GM23338 (cell line): ENCODE results near the gene TANC2. TPM values are rescaled to one million over a fixed set of nuclear protein-coding genes. Genes with fewer than 3 reads are reported as not detected.

ENCODE experiments used
- ATAC-seq: fragments of 200-7000 bp; cut with Tn5 transposase; 3 replicates; pipeline ENCODE4 v1.9.1; 2020
- DNase-seq: peaks from one replicate; pipeline ENCODE4 v3.0.0-alpha.2; 2015; ENCODE audit warnings: low spot score
- H2AFZ ChIP-seq: fragments of 200-600 bp; sonication (generic); 2 replicates; pipeline ENCODE4 v1.8.0; 2016; ENCODE audit warnings: antibody characterized with exemption, mild to moderate bottlenecking, moderate library complexity
- H3F3A ChIP-seq: fragments of 200-600 bp; sonication (generic); replicated peaks from 2 replicates; pipeline ENCODE4 v1.8.0; 2017; ENCODE audit warnings: antibody characterized with exemption, mixed run types, low read depth
- H3K27ac ChIP-seq: fragments of 200-600 bp; sonication (generic); 2 replicates; pipeline ENCODE4 v1.6.1; 2016; ENCODE audit warnings: low read depth
- H3K27me3 ChIP-seq: fragments of 200-600 bp; sonication (generic); 2 replicates; pipeline ENCODE4 v1.8.0; 2016; ENCODE audit warnings: mild to moderate bottlenecking, mixed run types, moderate library complexity; ENCODE audit not compliant: insufficient read depth
- H3K36me3 ChIP-seq: fragments of 200-600 bp; sonication (generic); 2 replicates; pipeline ENCODE4 v1.8.0; 2016; ENCODE audit warnings: mild to moderate bottlenecking; ENCODE audit not compliant: insufficient read depth
- H3K4me1 ChIP-seq: fragments of 200-600 bp; sonication (generic); 2 replicates; pipeline ENCODE4 v1.8.0; 2016; ENCODE audit warnings: mild to moderate bottlenecking, moderate library complexity; ENCODE audit not compliant: insufficient read depth
- H3K4me2 ChIP-seq: fragments of 200-600 bp; sonication (generic); 2 replicates; pipeline ENCODE4 v1.7.1; 2017; ENCODE audit warnings: mixed run types
- H3K4me3 ChIP-seq: fragments of 200-600 bp; sonication (generic); 2 replicates; pipeline ENCODE4 v1.6.1; 2016; ENCODE audit warnings: mixed run types
- H3K79me2 ChIP-seq: fragments of 200-600 bp; sonication (generic); replicated peaks from 2 replicates; pipeline ENCODE4 v1.8.0; 2017; ENCODE audit warnings: mild to moderate bottlenecking; ENCODE audit not compliant: insufficient read depth
- H3K9me2 ChIP-seq: fragments of 200-600 bp; sonication (generic); 2 replicates; pipeline ENCODE4 v1.8.0; 2017; ENCODE audit not compliant: insufficient read depth
- H4K20me1 ChIP-seq: fragments of 200-600 bp; sonication (generic); replicated peaks from 2 replicates; pipeline ENCODE4 v1.8.0; 2017; ENCODE audit warnings: mild to moderate bottlenecking; ENCODE audit not compliant: insufficient read depth
- H3K27ac Mint-ChIP-seq: 2 replicates; pipeline ENCODE4 v1.8.0; 2020; ENCODE audit warnings: inconsistent platforms, mild to moderate bottlenecking, moderate library complexity, mixed read lengths
- H3K27me3 Mint-ChIP-seq: 3 replicates; pipeline ENCODE4 v1.8.0; 2022; ENCODE audit warnings: low read depth, mild to moderate bottlenecking, moderate library complexity, mixed read lengths, inconsistent platforms; ENCODE audit not compliant: insufficient read depth, poor library complexity
- H3K36me3 Mint-ChIP-seq: 3 replicates; pipeline ENCODE4 v1.8.0; 2021; ENCODE audit warnings: low read depth, mild to moderate bottlenecking, inconsistent platforms, moderate library complexity, mixed read lengths
- H3K4me1 Mint-ChIP-seq: 3 replicates; pipeline ENCODE4 v1.8.0; 2020; ENCODE audit warnings: mild to moderate bottlenecking, inconsistent platforms, mixed read lengths
- H3K4me3 Mint-ChIP-seq: 3 replicates; pipeline ENCODE4 v1.8.0; 2021; ENCODE audit warnings: moderate library complexity, mild to moderate bottlenecking, inconsistent platforms, mixed read lengths
- H3K9me3 Mint-ChIP-seq: 3 replicates; pipeline ENCODE4 v1.8.0; 2020; ENCODE audit warnings: moderate library complexity, mild to moderate bottlenecking, inconsistent platforms, mixed read lengths
- CREB1 ChIP-seq: fragments of 250-450 bp; sonication (Bioruptor Pico); IDR thresholded peaks from 2 replicates; pipeline ENCODE4 v1.5.0; 2020; ENCODE audit warnings: low read depth, mild to moderate bottlenecking, moderate library complexity
- EZH2 ChIP-seq: fragments of 200-600 bp; sonication (generic); IDR thresholded peaks from one replicate; pipeline ENCODE4 v1.8.0; 2017; ENCODE audit warnings: antibody characterized with exemption, mild to moderate bottlenecking, low read depth; ENCODE audit not compliant: unreplicated experiment
- EZH2phosphoT487 ChIP-seq: fragments of 200-600 bp; sonication (generic); IDR thresholded peaks from one replicate; pipeline ENCODE4 v1.8.1; 2018; ENCODE audit warnings: antibody characterized with exemption; ENCODE audit not compliant: unreplicated experiment
- JUNB ChIP-seq: IDR thresholded peaks from one replicate; pipeline ENCODE4 v1.6.1; 2016; ENCODE audit warnings: antibody characterized with exemption; ENCODE audit not compliant: unreplicated experiment
- NANOG ChIP-seq: IDR thresholded peaks from 2 replicates; pipeline ENCODE4 v1.6.1; 2016; ENCODE audit warnings: antibody characterized with exemption, borderline replicate concordance
- POLR2AphosphoS5 ChIP-seq: IDR thresholded peaks from 2 replicates; pipeline ENCODE4 v1.6.1; 2016; ENCODE audit warnings: antibody characterized with exemption, low read depth
- STAT1 ChIP-seq: IDR thresholded peaks from one replicate; pipeline ENCODE4 v1.6.1; 2016; ENCODE audit warnings: antibody characterized with exemption; ENCODE audit not compliant: unreplicated experiment
- ZNF114 ChIP-seq: fragments of 250-450 bp; sonication (Bioruptor Pico); IDR thresholded peaks from 2 replicates; pipeline ENCODE4 v1.5.0; 2020; ENCODE audit warnings: mild to moderate bottlenecking, moderate library complexity
- ZNF331 ChIP-seq: fragments of 250-450 bp; sonication (Bioruptor Pico); IDR thresholded peaks from 2 replicates; pipeline ENCODE4 v1.5.0; 2020; ENCODE audit warnings: low read depth, mild to moderate bottlenecking, moderate library complexity
- polyA plus RNA-seq: library from polyadenylated mRNA; unstranded; fragments of >200 nt; fragmentation: Nextera tagmentation; extraction: Ambion mirVana; gene quantifications from 2 replicates; pipeline ENCODE4 v1.2.1, GENCODE V29; 2016
- total RNA-seq: library from RNA; depleted of rRNA; stranded (reverse); fragments of >200 nt; shearing (Covaris generic); gene quantifications from 2 replicates; pipeline ENCODE4 v1.2.3, GENCODE V29; 2014
- TF ChIP-seq, protein P1 (sequence below): IDR thresholded peaks from 2 replicates; pipeline ENCODE4 v1.6.1; 2016; ENCODE audit warnings: antibody characterized with exemption
- TF ChIP-seq, protein P2 (sequence below): fragments of 250-450 bp; sonication (Bioruptor Pico); IDR thresholded peaks from 2 replicates; pipeline ENCODE4 v1.5.0; 2020; ENCODE audit warnings: mild to moderate bottlenecking, moderate library complexity
- TF ChIP-seq, protein P3 (sequence below): IDR thresholded peaks from one replicate; pipeline ENCODE4 v1.6.1; 2018; ENCODE audit warnings: antibody characterized with exemption; ENCODE audit not compliant: unreplicated experiment
- TF ChIP-seq, protein P4 (sequence below), 2 experiments: fragments of 200-600 bp in 1 of 2; sonication (generic) in 1 of 2; conservative IDR thresholded peaks; 2 replicates each; pipeline versions ENCODE4 v1.5.1 to v1.6.1; 2016 to 2017; ENCODE audit warnings: antibody characterized with exemption in 2 of 2, low read depth in 2 of 2, mild to moderate bottlenecking in 2 of 2, moderate library complexity in 1 of 2

TANC2 gene
- total and polyA plus RNA-seq, 2 experiments from 2014 or later: 1.7 to 5.9 TPM

DNA sequence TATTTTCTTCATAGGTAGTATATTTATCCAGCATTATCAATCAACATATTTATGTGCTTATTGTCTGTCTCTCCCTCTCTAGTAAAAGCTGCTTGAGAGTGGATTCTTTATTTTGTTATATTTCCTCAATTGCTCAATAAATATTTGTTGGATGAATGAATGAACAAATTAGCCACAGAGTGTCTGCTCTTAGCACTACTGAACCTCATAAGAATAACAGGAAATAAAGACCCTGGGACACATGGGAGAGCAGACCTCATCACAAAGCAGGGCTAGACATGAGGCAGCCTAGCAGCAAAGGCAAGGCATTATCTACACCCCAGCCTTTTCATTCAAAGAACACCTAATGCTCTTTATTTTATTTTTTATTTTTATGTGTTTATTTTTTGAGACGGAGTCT lies 34.9 kb upstream of the TANC2 start:
- Histone ChIP-seq H3K4me2 (no peak overlapping the region), H3K79me2 (no peaks in the 10 kb centered on the region), H4K20me1 (no peaks in the 10 kb centered on the region), H3K36me3 (no peaks in the 10 kb centered on the region), H3F3A (no peaks in the 10 kb centered on the region), H3K27me3 (no peaks in the 10 kb centered on the region), H2AFZ (no peak overlapping the region), H3K9me2 (no peaks in the 10 kb centered on the region), H3K4me1 (no peaks in the 10 kb centered on the region), H3K4me3 (no peak overlapping the region), H3K27ac (no peak overlapping the region)
- ATAC-seq (no peak), DNase-seq (no peak)
- Mint-ChIP-seq H3K4me3 (no peak overlapping the region), H3K9me3 (no peaks in the 10 kb centered on the region), H3K36me3 (no peaks in the 10 kb centered on the region), H3K27me3 (peaks cover 4% of the 10 kb centered on the region), H3K4me1 (peaks cover 5% of the 10 kb centered on the region; the same call in 1 of the 3 replicates), H3K27ac (no peak overlapping the region)
- TF ChIP-seq, protein P1, sequence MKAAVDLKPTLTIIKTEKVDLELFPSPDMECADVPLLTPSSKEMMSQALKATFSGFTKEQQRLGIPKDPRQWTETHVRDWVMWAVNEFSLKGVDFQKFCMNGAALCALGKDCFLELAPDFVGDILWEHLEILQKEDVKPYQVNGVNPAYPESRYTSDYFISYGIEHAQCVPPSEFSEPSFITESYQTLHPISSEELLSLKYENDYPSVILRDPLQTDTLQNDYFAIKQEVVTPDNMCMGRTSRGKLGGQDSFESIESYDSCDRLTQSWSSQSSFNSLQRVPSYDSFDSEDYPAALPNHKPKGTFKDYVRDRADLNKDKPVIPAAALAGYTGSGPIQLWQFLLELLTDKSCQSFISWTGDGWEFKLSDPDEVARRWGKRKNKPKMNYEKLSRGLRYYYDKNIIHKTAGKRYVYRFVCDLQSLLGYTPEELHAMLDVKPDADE: no peak
- TF ChIP-seq ZNF114 (CRISPR knock-in tag) (no peak), STAT1 (no peak), EZH2 (no peak), NANOG (no peak), CREB1 (CRISPR knock-in tag) (no peak), EZH2phosphoT487 (no peak), ZNF331 (no peak), POLR2AphosphoS5 (no peak), JUNB (no peak)
- TF ChIP-seq, protein P2, sequence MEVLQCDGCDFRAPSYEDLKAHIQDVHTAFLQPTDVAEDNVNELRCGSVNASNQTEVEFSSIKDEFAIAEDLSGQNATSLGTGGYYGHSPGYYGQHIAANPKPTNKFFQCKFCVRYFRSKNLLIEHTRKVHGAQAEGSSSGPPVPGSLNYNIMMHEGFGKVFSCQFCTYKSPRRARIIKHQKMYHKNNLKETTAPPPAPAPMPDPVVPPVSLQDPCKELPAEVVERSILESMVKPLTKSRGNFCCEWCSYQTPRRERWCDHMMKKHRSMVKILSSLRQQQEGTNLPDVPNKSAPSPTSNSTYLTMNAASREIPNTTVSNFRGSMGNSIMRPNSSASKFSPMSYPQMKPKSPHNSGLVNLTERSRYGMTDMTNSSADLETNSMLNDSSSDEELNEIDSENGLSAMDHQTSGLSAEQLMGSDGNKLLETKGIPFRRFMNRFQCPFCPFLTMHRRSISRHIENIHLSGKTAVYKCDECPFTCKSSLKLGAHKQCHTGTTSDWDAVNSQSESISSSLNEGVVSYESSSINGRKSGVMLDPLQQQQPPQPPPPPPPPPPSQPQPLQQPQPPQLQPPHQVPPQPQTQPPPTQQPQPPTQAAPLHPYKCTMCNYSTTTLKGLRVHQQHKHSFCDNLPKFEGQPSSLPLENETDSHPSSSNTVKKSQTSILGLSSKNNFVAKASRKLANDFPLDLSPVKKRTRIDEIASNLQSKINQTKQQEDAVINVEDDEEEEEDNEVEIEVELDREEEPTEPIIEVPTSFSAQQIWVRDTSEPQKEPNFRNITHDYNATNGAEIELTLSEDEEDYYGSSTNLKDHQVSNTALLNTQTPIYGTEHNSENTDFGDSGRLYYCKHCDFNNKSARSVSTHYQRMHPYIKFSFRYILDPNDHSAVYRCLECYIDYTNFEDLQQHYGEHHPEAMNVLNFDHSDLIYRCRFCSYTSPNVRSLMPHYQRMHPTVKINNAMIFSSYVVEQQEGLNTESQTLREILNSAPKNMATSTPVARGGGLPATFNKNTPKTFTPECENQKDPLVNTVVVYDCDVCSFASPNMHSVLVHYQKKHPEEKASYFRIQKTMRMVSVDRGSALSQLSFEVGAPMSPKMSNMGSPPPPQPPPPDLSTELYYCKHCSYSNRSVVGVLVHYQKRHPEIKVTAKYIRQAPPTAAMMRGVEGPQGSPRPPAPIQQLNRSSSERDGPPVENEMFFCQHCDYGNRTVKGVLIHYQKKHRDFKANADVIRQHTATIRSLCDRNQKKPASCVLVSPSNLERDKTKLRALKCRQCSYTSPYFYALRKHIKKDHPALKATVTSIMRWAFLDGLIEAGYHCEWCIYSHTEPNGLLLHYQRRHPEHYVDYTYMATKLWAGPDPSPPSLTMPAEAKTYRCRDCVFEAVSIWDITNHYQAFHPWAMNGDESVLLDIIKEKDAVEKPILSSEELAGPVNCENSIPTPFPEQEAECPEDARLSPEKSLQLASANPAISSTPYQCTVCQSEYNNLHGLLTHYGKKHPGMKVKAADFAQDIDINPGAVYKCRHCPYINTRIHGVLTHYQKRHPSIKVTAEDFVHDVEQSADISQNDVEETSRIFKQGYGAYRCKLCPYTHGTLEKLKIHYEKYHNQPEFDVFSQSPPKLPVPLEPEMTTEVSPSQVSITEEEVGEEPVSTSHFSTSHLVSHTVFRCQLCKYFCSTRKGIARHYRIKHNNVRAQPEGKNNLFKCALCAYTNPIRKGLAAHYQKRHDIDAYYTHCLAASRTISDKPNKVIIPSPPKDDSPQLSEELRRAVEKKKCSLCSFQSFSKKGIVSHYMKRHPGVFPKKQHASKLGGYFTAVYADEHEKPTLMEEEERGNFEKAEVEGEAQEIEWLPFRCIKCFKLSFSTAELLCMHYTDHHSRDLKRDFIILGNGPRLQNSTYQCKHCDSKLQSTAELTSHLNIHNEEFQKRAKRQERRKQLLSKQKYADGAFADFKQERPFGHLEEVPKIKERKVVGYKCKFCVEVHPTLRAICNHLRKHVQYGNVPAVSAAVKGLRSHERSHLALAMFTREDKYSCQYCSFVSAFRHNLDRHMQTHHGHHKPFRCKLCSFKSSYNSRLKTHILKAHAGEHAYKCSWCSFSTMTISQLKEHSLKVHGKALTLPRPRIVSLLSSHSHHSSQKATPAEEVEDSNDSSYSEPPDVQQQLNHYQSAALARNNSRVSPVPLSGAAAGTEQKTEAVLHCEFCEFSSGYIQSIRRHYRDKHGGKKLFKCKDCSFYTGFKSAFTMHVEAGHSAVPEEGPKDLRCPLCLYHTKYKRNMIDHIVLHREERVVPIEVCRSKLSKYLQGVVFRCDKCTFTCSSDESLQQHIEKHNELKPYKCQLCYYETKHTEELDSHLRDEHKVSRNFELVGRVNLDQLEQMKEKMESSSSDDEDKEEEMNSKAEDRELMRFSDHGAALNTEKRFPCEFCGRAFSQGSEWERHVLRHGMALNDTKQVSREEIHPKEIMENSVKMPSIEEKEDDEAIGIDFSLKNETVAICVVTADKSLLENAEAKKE (CRISPR knock-in tag): no peak
- TF ChIP-seq, protein P3, sequence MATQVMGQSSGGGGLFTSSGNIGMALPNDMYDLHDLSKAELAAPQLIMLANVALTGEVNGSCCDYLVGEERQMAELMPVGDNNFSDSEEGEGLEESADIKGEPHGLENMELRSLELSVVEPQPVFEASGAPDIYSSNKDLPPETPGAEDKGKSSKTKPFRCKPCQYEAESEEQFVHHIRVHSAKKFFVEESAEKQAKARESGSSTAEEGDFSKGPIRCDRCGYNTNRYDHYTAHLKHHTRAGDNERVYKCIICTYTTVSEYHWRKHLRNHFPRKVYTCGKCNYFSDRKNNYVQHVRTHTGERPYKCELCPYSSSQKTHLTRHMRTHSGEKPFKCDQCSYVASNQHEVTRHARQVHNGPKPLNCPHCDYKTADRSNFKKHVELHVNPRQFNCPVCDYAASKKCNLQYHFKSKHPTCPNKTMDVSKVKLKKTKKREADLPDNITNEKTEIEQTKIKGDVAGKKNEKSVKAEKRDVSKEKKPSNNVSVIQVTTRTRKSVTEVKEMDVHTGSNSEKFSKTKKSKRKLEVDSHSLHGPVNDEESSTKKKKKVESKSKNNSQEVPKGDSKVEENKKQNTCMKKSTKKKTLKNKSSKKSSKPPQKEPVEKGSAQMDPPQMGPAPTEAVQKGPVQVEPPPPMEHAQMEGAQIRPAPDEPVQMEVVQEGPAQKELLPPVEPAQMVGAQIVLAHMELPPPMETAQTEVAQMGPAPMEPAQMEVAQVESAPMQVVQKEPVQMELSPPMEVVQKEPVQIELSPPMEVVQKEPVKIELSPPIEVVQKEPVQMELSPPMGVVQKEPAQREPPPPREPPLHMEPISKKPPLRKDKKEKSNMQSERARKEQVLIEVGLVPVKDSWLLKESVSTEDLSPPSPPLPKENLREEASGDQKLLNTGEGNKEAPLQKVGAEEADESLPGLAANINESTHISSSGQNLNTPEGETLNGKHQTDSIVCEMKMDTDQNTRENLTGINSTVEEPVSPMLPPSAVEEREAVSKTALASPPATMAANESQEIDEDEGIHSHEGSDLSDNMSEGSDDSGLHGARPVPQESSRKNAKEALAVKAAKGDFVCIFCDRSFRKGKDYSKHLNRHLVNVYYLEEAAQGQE: no peak
- TF ChIP-seq, protein P4, sequence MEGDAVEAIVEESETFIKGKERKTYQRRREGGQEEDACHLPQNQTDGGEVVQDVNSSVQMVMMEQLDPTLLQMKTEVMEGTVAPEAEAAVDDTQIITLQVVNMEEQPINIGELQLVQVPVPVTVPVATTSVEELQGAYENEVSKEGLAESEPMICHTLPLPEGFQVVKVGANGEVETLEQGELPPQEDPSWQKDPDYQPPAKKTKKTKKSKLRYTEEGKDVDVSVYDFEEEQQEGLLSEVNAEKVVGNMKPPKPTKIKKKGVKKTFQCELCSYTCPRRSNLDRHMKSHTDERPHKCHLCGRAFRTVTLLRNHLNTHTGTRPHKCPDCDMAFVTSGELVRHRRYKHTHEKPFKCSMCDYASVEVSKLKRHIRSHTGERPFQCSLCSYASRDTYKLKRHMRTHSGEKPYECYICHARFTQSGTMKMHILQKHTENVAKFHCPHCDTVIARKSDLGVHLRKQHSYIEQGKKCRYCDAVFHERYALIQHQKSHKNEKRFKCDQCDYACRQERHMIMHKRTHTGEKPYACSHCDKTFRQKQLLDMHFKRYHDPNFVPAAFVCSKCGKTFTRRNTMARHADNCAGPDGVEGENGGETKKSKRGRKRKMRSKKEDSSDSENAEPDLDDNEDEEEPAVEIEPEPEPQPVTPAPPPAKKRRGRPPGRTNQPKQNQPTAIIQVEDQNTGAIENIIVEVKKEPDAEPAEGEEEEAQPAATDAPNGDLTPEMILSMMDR (conservative IDR thresholded peaks at IDR 0.05; ENCODE audit: low read depth in 2 of 2): no peak
